ENCODE measurements around the gene TRIM10.

- no peak for TF ChIP-seq ZNF529 (tag by site-specific recombination; IDR thresholded peaks at IDR 0.05; ENCODE audit: insufficient replicate concordance)
- no peak for TF ChIP-seq BCL11A (tag by site-specific recombination; IDR thresholded peaks at IDR 0.05; ENCODE audit: low read depth)
- TF ChIP-seq ZNF423 (tag by site-specific recombination; IDR thresholded peaks at IDR 0.05): no peak
- TF ChIP-seq REST (tag by site-specific recombination; IDR thresholded peaks at IDR 0.05): no peak
- TF ChIP-seq CTCF (tag by site-specific recombination; IDR thresholded peaks at IDR 0.05): no peak
- 0 out of 2 replicates have a peak, but pooled peaks have one; percentile 41 for TF ChIP-seq ZBTB48 (tag by site-specific recombination; IDR thresholded peaks at IDR 0.05)
- TF ChIP-seq ZNF138 (tag by site-specific recombination; IDR thresholded peaks at IDR 0.05; ENCODE audit: borderline replicate concordance): no peak
- TF ChIP-seq ZNF394 (tag by site-specific recombination; IDR thresholded peaks at IDR 0.05; ENCODE audit: borderline replicate concordance): no peak
- TF ChIP-seq ZNF843 (tag by site-specific recombination; IDR thresholded peaks at IDR 0.05): no peak
These were observed 58.5 kb downstream of the TRIM10 start for GRCh38 chr6:30102414-30102969.
